ENCODE results near the gene WNT6.
A peak's percentile ranks its signal among the peaks of the same experiment; 100 is the strongest.
"Not testable (repeated sequence)": the region's sequence is repeated elsewhere in the genome, so short reads cannot be mapped to it uniquely, and the experiment has no call there.

The WNT6 gene

DNA sequence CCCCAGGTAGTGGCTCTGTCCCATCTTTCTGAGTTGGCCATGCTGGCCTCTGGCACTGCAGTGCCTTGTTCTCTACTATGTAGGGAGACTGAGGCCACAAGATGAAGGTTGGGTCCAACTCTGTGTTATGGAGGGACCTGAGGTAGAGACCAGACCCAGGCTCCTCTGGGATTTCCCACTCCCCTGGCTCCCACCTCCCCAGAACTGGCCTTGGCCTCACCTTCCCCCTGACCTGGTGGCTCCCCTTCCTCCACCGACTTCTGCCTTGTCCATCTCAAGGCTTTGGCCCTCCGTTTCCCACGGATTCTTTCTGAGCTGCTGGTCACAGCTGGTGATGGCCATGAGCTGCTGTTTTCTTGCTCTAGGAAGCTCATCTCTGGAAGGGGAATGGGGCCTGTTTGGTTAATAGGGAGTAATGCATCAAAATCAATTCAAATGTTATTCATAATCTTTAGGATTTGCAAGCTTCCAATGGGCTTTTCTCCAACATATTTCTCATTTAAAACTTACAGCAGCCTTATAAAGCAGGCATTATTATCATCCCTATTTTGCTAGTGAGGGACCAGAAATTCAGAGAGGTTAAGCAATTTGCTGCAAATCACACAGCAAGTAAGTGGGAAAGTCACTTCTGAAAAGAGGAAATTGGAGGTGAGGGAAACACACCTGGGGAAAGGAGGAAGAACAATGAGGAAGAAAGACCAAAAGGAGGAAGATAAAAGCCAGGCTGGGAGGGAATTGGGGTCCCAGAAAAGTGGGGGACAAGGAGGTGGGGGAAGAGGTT is 28.9 kb upstream of the WNT6 start:
- DNase-seq, result no peak

- DNase-seq, result no peak
Observed at GRCh38 chr2:218831378-218831990, 28.1 kb upstream of the WNT6 start, which contains the start of gene PRKAG3. TSS of gene PRKAG3 (minus strand) at chr2:218831803.

DNA sequence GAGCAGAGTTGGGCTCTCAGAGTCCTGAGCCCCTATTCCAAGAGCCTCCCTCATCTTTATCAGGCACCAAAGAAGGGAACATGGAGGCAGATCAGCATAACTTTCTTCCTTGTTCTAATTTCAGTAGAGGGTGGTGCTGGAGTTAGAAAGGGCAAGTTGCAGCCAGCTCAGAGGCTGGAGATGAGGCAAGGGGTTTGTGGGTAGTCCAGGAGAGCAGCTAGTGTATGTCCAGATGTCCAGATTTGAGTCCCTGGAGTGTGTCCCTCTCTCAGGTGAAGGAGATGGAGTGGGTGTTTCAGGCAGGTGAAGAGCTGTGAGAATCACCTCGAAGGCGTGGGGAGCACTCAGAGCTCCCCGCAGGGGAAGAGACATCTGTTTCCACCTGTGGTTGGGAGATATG is 27.5 kb upstream of the WNT6 start:
- no peak for DNase-seq

GRCh38 chr2:218832520-218832919 is 27.1 kb upstream of the WNT6 start:
- DNase-seq, result no peak

DNA sequence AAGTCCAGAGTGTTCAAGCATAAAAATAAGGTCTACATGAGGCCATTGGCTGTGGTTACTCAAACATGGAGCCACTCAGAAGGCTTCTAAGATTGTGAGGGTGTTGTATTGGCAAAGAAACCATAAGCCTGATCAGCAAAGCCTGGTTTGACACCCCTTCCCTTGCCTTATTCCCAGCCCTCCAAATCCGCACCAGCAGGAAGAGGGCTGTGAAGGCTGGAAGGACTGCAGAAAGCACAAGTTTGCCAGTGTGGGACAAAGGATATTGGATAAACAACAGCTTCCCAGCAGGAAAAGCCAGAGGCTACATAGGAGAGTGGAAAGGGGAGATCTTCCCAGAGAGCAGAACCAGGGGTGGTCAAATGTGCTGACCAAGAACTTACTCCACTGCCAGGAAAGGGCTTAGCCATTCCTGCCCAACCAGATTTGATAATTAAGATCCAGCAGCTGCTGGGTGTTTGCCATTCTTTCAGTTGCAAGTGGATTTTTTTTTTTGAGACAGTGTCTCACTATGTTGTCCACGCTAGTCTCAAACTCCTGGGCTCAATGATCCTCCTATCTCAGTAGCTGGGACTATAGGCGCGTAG is 26.5 kb upstream of the WNT6 start:
- DNase-seq, result no peak

- no peak for DNase-seq
Observed at GRCh38 chr2:218834685-218835084, 24.9 kb upstream of the WNT6 start.

- DNase-seq, result no peak
Observed at GRCh38 chr2:218837495-218837894, 22.1 kb upstream of the WNT6 start.

GRCh38 chr2:218839430-218839829 is 20.2 kb upstream of the WNT6 start:
- DNase-seq, result no peak

DNA sequence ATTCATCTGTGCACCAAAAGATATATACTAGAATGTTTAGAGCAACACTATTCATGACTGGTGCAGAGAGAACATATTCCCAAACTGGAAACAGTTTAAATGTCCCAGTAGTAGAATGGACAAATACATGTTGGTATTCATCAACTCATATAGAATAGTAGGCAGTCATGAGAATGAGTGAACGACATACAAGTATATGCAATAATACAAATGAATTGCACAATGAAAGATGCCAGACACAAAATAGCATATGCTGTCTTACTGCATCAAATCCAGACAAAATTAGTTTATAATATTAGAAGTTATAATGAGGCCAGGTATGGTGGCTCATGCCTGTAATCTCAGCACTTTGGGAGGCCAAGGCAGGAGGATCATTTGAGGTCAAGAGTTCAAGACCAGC is 19.7 kb upstream of the WNT6 start:
- no peak for DNase-seq

GRCh38 chr2:218844334-218844733 is 15.3 kb upstream of the WNT6 start:
- DNase-seq, result not testable (repeated sequence)

GRCh38 chr2:218846963-218847362 is 12.6 kb upstream of the WNT6 start:
- DNase-seq, result not testable (repeated sequence)

DNA sequence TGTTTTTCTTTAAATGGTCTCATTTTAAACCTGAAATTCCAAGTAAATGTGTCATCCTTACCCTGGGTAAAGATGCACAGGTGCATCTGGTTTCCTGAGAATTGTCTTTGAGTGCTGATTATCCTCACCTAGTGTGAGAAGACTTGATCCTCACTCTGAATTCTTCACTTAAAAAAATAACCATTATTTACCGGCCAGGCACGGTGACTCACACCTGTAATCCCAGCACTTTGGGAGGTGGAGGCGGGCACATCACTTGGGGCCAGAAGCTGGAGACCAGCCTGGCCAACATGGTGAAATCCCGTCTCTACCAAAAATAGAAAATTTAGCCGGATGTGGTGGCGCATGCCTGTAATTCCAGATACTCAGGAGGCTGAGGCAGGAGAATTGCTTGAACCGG is 9.9 kb upstream of the WNT6 start:
- DNase-seq, result no peak

DNA sequence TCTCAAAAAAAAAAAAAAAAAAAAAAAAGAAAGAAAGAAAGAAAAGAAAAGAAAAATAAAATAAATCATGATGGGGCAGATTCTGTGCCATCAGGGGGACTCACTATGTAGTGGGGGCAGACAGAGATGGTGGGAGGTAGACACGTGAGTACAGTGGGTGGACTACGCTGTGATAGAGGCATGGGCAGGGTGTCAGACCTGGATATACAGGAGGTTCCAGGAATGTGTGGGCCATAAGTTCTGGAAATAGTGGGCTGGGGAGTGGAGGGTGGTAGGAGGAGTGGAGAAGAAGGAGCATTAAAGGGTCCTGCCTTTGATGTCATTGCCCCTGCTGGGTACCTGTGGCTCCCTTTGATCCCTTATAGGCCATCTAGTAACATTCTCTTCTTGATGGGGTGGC is 8.8 kb upstream of the WNT6 start:
- DNase-seq, result no peak

DNA sequence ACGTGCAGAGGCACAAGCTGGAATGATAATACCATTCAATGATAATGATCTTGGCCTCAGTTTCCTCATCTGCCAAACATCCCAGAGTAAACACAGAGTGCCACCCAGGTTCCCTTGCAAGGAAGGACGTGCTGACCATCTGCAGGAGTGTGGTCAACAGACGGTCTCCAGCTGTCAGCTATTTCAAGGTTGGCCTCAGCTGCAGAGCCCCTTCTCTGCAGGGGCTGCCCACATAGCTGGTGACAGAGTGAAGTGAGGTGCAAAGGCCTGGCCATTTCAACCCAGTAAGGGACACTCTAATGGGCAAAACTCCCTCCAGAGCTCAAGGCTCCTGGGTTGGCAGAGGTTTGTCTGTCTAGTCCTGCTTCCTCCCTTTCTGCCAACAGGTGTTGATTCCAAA is 8.3 kb upstream of the WNT6 start:
- DNase-seq, result no peak

DNA sequence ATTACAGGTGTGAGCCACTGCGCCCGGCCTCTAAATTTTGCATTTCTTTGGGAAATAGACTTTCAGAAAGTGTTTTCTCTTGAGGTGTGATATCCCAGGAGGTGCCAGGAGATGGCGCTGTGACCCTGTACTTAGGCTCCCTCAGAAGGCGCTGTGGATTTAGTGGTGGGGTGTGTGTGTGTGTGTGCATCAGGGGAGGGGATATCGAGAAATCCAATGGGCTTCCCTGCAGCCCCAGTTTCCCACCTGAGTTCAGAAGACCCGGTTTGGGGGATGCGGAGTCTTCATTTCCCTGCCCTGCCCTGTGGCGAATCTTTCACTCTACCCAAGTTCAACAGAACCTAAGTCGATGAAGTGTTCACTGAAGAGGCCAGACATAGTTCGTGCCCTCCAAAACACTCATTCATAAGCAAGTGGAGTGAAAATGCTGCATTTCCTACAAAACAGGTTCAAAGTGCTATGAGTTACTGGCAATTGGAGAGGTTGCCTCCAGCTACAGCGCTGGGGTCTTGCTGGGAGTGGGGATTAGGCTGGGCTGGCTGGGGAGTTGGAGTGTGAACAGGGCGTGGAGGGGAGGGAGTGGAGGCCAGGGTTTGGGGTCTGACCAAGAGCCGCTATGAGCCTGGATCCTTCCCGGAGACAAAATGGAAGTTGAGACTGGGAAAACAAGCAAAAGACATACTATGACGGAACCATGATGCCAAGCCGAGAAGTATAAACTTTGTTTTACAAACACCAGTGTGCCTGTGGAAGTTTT is 6.5 kb upstream of the WNT6 start:
- peak; percentile 66 for DNase-seq

- DNase-seq, result no peak
Observed at GRCh38 chr2:218853766-218854165, 5.8 kb upstream of the WNT6 start.

DNA sequence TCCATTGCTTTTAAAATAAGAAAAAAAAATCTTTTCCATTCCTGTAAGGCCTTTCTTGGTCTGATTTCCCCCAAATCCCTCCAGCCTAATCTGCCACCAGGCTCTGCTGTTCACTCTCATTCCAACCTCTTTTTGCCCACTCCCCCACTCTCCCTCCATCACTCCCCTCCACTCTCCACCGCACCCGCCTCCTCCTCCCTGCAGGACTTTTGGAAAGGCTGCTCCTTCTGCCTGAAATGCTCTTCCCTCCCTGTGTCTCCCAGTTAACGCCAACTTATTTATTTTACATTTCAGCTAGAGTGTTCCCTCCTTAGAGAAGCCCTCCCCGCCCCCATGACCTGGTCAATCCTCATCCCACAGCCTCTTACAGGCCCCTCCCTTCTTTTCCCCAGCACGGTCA is 4.7 kb upstream of the WNT6 start:
- no peak for DNase-seq

DNA sequence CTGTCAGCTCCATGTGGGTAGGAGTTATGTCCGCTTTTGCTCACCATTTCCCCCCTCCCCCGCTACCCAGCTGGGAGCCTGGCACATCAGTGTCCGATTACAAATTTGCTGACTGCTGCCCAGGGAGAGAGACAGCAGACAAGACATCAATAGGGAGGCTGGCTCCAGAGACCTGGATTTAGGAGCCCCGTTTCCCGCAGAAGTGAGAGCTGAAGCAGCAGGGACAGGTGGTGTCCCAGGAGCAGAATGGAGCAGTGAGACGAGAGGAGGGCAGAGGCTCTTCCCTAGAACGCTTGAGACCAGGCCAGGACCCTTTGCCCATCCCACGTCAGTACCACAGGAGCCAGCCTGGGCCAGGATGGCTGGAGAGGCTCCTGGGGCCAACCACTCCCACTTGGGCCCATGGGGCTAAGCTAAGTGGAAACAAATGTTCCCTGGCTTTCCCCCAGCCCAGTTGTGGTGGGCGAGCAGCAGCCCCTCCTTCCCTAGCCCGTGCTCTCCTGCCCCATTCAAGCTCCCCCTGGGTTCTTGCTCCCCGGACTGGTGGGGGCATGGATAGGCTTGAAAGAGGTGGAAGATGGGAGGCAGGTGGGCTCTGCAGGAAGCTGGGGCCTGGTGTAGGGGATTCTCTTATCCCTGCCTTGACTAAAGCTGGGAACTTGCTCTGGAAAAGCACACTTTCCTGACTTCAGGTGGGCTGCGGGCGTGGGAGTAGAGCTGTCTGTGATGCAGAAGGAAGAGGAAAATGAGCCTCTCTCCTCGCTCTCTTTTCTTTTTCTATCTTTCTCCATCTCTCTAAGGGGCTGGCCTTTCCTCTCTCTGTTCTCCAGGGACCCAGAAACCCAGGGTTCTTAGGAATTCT is 4.1 kb upstream of the WNT6 start:
- DNase-seq, result no peak

- no peak for DNase-seq
Observed at GRCh38 chr2:218856167-218856895, 3.3 kb upstream of the WNT6 start.

- DNase-seq, result no peak
Observed at GRCh38 chr2:218856896-218857243, 2.7 kb upstream of the WNT6 start.

GRCh38 chr2:218857371-218858137 is 2.1 kb upstream of the WNT6 start:
- no peak for DNase-seq
